K562 (cell line): ENCODE measurements around the gene SEC22C. TPM values are rescaled to one million over a fixed set of nuclear protein-coding genes. Genes with fewer than 3 reads are reported as not detected.
A peak's percentile ranks its signal among the peaks of the same experiment; 100 is the strongest.

ENCODE experiments used
- CREB1 ChIP-seq, 2 experiments: sonication (generic) in 1 of 2; formaldehyde crosslinking in 1 of 2; IDR thresholded peaks; 2 replicates each; pipeline versions ENCODE4 v1.6.1 to v1.8.0; 2012 to 2022; ENCODE audit warnings: inconsistent platforms in 1 of 2, mild to moderate bottlenecking in 1 of 2, missing genetic modification reagents in 1 of 2, moderate library complexity in 1 of 2
- CREBBP ChIP-seq: IDR thresholded peaks from one replicate; pipeline ENCODE4 v1.6.1; 2012; ENCODE audit warnings: low read depth, mild to moderate bottlenecking, control low read depth, inconsistent platforms, low read length
- FOXM1 ChIP-seq, 2 experiments: fragments of 450-650 bp in 1 of 2; sonication (generic) in 1 of 2; formaldehyde crosslinking in 1 of 2; IDR thresholded peaks; 2 replicates each; pipeline versions ENCODE4 v1.6.1 to v1.9.0; 2017 to 2022; ENCODE audit warnings: low read depth in 2 of 2, mild to moderate bottlenecking in 2 of 2, missing genetic modification reagents in 1 of 2, moderate library complexity in 1 of 2
- HDAC2 ChIP-seq: fragments of 450-650 bp; IDR thresholded peaks from 2 replicates; pipeline ENCODE4 v1.6.1; 2016; ENCODE audit warnings: mild to moderate bottlenecking
- HDAC8 ChIP-seq: fragments of 450-650 bp; IDR thresholded peaks from 2 replicates; pipeline ENCODE4 v1.6.1; 2016; ENCODE audit warnings: mild to moderate bottlenecking, missing genetic modification characterization, moderate library complexity, missing compliant biosample characterization
- KHSRP ChIP-seq: fragments of 450-650 bp; IDR thresholded peaks from 2 replicates; pipeline ENCODE4 v1.6.1; 2017
- KLF13 ChIP-seq: fragments of 450-650 bp; IDR thresholded peaks from 2 replicates; pipeline ENCODE4 v1.6.1; 2016; ENCODE audit warnings: missing genetic modification characterization, low read depth, mild to moderate bottlenecking, missing compliant biosample characterization, moderate library complexity, borderline replicate concordance
- MED1 ChIP-seq: sonication (generic); formaldehyde crosslinking; IDR thresholded peaks from 2 replicates; pipeline ENCODE4 v1.8.1; 2023; ENCODE audit warnings: missing genetic modification reagents, borderline replicate concordance
- MYNN ChIP-seq, 2 experiments: sonication (generic); formaldehyde crosslinking in 1 of 2; IDR thresholded peaks; 2 replicates each; pipeline versions ENCODE4 v1.5.0 to v1.6.1; 2016 to 2020; ENCODE audit warnings: antibody characterized with exemption in 1 of 2, missing genetic modification reagents in 1 of 2
- NCOA6 ChIP-seq: fragments of 450-650 bp; IDR thresholded peaks from 2 replicates; pipeline ENCODE4 v1.6.1; 2017; ENCODE audit warnings: mild to moderate bottlenecking
- NONO ChIP-seq, 2 experiments: fragments of 200-400 bp in 1 of 2; fragments of 450-650 bp in 1 of 2; formaldehyde crosslinking in 1 of 2; IDR thresholded peaks; 2 replicates each; pipeline ENCODE4 v1.6.1; 2017; ENCODE audit warnings: low read depth in 2 of 2, mild to moderate bottlenecking in 2 of 2, moderate library complexity in 2 of 2, low read length in 1 of 2
- SMC3 ChIP-seq: conservative IDR thresholded peaks from 2 replicates; pipeline ENCODE4 v1.6.1; 2011; ENCODE audit warnings: low read depth, low read length, improper control_type of control experiment; ENCODE audit not compliant: insufficient read depth
- XRCC5 ChIP-seq: fragments of 200-400 bp; formaldehyde crosslinking; IDR thresholded peaks from 2 replicates; pipeline ENCODE4 v1.6.1; 2017; ENCODE audit warnings: low read depth, mild to moderate bottlenecking, low read length
- ZNF232 ChIP-seq: sonication (generic); formaldehyde crosslinking; IDR thresholded peaks from 2 replicates; pipeline ENCODE4 v1.8.0; 2022; ENCODE audit warnings: mild to moderate bottlenecking, missing genetic modification reagents
- ZNF282 ChIP-seq: sonication (generic); formaldehyde crosslinking; IDR thresholded peaks from 2 replicates; pipeline ENCODE4 v1.8.1; 2023; ENCODE audit warnings: missing genetic modification reagents
- ZNF717 ChIP-seq: fragments of 250-450 bp; sonication (Bioruptor Pico); IDR thresholded peaks from 2 replicates; pipeline ENCODE4 v1.5.0; 2021
- ZNF780A ChIP-seq: fragments of 250-450 bp; sonication (Bioruptor Pico); IDR thresholded peaks from 2 replicates; pipeline ENCODE4 v1.5.0; 2021; ENCODE audit warnings: mild to moderate bottlenecking
- polyA plus RNA-seq, 8 experiments: library from polyadenylated mRNA; depleted of rRNA in 4 of 8; stranded (reverse) in 5 of 8; unstranded in 3 of 8; fragments of >200 nt; fragmentation: Nextera tagmentation in 2 of 8; fragmentation: Illumina TruSeq in 1 of 8; extraction: Ambion mirVana in 2 of 8; extraction: Trizol in 1 of 8; gene quantifications; 2 replicates each; pipeline versions ENCODE4 v1.2.1 to v1.2.3, GENCODE V29; 2011 to 2014; ENCODE audit warnings: inconsistent platforms in 1 of 8, missing spikeins in 1 of 8
- total RNA-seq, 7 experiments: library from RNA; depleted of rRNA in 6 of 7; stranded (reverse); fragments of >200 nt in 6 of 7; fragmentation: Illumina TruSeq in 2 of 7; extraction: Trizol in 2 of 7; gene quantifications; 2 replicates each; pipeline versions ENCODE4 v1.2.1 to v1.2.3, GENCODE V29; 2011 to 2021; ENCODE audit warnings: low replicate concordance in 1 of 7
- TF ChIP-seq, protein P1 (sequence below): fragments of 200-800 bp; sonication (Bioruptor generic); IDR thresholded peaks from 2 replicates; pipeline ENCODE4 v1.6.1; 2016; ENCODE audit warnings: missing genetic modification characterization, missing compliant biosample characterization

Gene SEC22C
- total and polyA plus RNA-seq, 9 of the 15 experiments (the other 6 are each of a cell fraction or from before 2014, with no cell fraction given) = 35.6 to 68.4 (median 50.7) TPM

GRCh38 chr3:42539871-42540714, 41.7 kb downstream of the SEC22C start (continued):
- TF ChIP-seq MED1 (CRISPR knock-in tag) (no peak), ZNF717 (CRISPR knock-in tag) (no peak), ZNF282 (no peak), XRCC5 (0 out of 2 replicates have a peak, but pooled peaks have one; percentile 39), MYNN (IDR thresholded peaks at IDR 0.05) (no peak), MYNN (CRISPR knock-in tag; IDR thresholded peaks at IDR 0.05) (no peak), SMC3 (peak; percentile 65), CREB1 (IDR thresholded peaks at IDR 0.05) (no peak), CREB1 (CRISPR knock-in tag; IDR thresholded peaks at IDR 0.05) (no peak), HDAC8 (tag) (no peak), NONO (IDR thresholded peaks at IDR 0.05; ENCODE audit: low read depth in 2 of 2, low read length in 1 of 2) (no peak), KLF13 (tag) (peak; percentile 58; the same call in 1 of the 2 replicates), HDAC2 (no peak), ZNF232 (CRISPR knock-in tag) (0 out of 2 replicates have a peak, but pooled peaks have one; percentile 26), CREBBP (no peak), KHSRP (no peak), FOXM1 (IDR thresholded peaks at IDR 0.05; ENCODE audit: low read depth) (no peak), FOXM1 (CRISPR knock-in tag; IDR thresholded peaks at IDR 0.05; ENCODE audit: low read depth) (no peak), ZNF780A (CRISPR knock-in tag) (no peak), NCOA6 (no peak)
- TF ChIP-seq, protein P1, sequence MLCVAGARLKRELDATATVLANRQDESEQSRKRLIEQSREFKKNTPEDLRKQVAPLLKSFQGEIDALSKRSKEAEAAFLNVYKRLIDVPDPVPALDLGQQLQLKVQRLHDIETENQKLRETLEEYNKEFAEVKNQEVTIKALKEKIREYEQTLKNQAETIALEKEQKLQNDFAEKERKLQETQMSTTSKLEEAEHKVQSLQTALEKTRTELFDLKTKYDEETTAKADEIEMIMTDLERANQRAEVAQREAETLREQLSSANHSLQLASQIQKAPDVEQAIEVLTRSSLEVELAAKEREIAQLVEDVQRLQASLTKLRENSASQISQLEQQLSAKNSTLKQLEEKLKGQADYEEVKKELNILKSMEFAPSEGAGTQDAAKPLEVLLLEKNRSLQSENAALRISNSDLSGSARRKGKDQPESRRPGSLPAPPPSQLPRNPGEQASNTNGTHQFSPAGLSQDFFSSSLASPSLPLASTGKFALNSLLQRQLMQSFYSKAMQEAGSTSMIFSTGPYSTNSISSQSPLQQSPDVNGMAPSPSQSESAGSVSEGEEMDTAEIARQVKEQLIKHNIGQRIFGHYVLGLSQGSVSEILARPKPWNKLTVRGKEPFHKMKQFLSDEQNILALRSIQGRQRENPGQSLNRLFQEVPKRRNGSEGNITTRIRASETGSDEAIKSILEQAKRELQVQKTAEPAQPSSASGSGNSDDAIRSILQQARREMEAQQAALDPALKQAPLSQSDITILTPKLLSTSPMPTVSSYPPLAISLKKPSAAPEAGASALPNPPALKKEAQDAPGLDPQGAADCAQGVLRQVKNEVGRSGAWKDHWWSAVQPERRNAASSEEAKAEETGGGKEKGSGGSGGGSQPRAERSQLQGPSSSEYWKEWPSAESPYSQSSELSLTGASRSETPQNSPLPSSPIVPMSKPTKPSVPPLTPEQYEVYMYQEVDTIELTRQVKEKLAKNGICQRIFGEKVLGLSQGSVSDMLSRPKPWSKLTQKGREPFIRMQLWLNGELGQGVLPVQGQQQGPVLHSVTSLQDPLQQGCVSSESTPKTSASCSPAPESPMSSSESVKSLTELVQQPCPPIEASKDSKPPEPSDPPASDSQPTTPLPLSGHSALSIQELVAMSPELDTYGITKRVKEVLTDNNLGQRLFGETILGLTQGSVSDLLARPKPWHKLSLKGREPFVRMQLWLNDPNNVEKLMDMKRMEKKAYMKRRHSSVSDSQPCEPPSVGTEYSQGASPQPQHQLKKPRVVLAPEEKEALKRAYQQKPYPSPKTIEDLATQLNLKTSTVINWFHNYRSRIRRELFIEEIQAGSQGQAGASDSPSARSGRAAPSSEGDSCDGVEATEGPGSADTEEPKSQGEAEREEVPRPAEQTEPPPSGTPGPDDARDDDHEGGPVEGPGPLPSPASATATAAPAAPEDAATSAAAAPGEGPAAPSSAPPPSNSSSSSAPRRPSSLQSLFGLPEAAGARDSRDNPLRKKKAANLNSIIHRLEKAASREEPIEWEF (CRISPR knock-in tag) = no peak
